Effector memory CD4-positive, alpha-beta T cell (primary cell): ENCODE measurements around the gene CCDC177.
A peak's percentile ranks its signal among the peaks of the same experiment; 100 is the strongest.

ENCODE experiments used
- DNase-seq, 3 donors: peaks; one replicate each; pipeline ENCODE4 v3.0.0-alpha.2; 2020
- H3K27ac ChIP-seq: 2 replicates; pipeline ENCODE4 v1.7.0; 2013; ENCODE audit warnings: mild to moderate bottlenecking, low read length, moderate library complexity; ENCODE audit not compliant: insufficient read depth, poor library complexity, severe bottlenecking
- H3K27me3 ChIP-seq: replicated peaks from 2 replicates; pipeline ENCODE4 v1.7.0; 2013; ENCODE audit warnings: mild to moderate bottlenecking, low read length; ENCODE audit not compliant: insufficient read depth, control insufficient read depth, poor library complexity, severe bottlenecking
- H3K36me3 ChIP-seq: 2 replicates; pipeline ENCODE4 v1.7.0; 2013; ENCODE audit warnings: mild to moderate bottlenecking, low read length, moderate library complexity; ENCODE audit not compliant: control insufficient read depth, insufficient read depth
- H3K4me1 ChIP-seq: 2 replicates; pipeline ENCODE4 v1.7.0; 2013; ENCODE audit warnings: low read length, mild to moderate bottlenecking; ENCODE audit not compliant: control insufficient read depth, insufficient read depth, poor library complexity, severe bottlenecking
- H3K4me3 ChIP-seq: 2 replicates; pipeline ENCODE4 v1.7.0; 2013; ENCODE audit warnings: low read length, low read depth, mild to moderate bottlenecking; ENCODE audit not compliant: insufficient read depth, poor library complexity, severe bottlenecking
- H3K9me3 ChIP-seq: 2 replicates; pipeline ENCODE4 v1.7.0; 2013; ENCODE audit warnings: mild to moderate bottlenecking, low read length, moderate library complexity; ENCODE audit not compliant: control insufficient read depth

CCDC177 gene

GRCh38 chr14:69548566-69548965 lies 26.1 kb downstream of the CCDC177 start:
- Histone ChIP-seq H3K27me3 (peaks cover 12% of the 10 kb centered on the region), H3K4me1 (no peaks in the 10 kb centered on the region), H3K9me3 (no peaks in the 10 kb centered on the region)

GRCh38 chr14:69547701-69548348 lies 26.8 kb downstream of the CCDC177 start:
- Histone ChIP-seq H3K9me3 (no peaks in the 10 kb centered on the region), H3K4me3 (no peak overlapping the region), H3K27ac (no peak overlapping the region), H3K27me3 (peaks cover 12% of the 10 kb centered on the region), H3K4me1 (no peaks in the 10 kb centered on the region), H3K36me3 (no peaks in the 10 kb centered on the region)
- DNase-seq, result no peak

More at GRCh38 chr14:69548566-69548965, 26.1 kb downstream of the CCDC177 start:
- Histone ChIP-seq H3K4me3 (no peak overlapping the region), H3K27ac (no peak overlapping the region), H3K36me3 (no peaks in the 10 kb centered on the region)
- no peak for DNase-seq

- Histone ChIP-seq H3K27me3 (peaks cover 8% of the 10 kb centered on the region), H3K27ac (no peak overlapping the region)
Measured at GRCh38 chr14:69543341-69544115, 31.1 kb downstream of the CCDC177 start.

GRCh38 chr14:69542311-69542710 lies 32.4 kb downstream of the CCDC177 start:
- no peaks in the 10 kb centered on the region for H3K27me3 ChIP-seq
- H3K36me3 ChIP-seq, result no peaks in the 10 kb centered on the region
- no peak for DNase-seq
- no peaks in the 10 kb centered on the region for H3K9me3 ChIP-seq
- H3K4me1 ChIP-seq, result no peaks in the 10 kb centered on the region
- no peak overlapping the region for H3K27ac ChIP-seq
- H3K4me3 ChIP-seq, result no peak overlapping the region

More at GRCh38 chr14:69543341-69544115, 31.1 kb downstream of the CCDC177 start:
- Histone ChIP-seq H3K4me1 (no peaks in the 10 kb centered on the region), H3K36me3 (no peaks in the 10 kb centered on the region), H3K4me3 (no peak overlapping the region), H3K9me3 (no peaks in the 10 kb centered on the region)
- DNase-seq, result peak in 2 of 3 donors; percentile 3 to 5

- DNase-seq, result no peak
- H3K36me3 ChIP-seq, result no peaks in the 10 kb centered on the region
- no peak overlapping the region for H3K27ac ChIP-seq
- no peak overlapping the region for H3K4me3 ChIP-seq
- H3K9me3 ChIP-seq, result no peaks in the 10 kb centered on the region
- no peaks in the 10 kb centered on the region for H3K4me1 ChIP-seq
- H3K27me3 ChIP-seq, result no peaks in the 10 kb centered on the region
Measured at GRCh38 chr14:69540654-69541335, 33.9 kb downstream of the CCDC177 start.

GRCh38 chr14:69539631-69540410 lies 34.9 kb downstream of the CCDC177 start:
- H3K9me3 ChIP-seq, result no peaks in the 10 kb centered on the region
- H3K36me3 ChIP-seq, result no peaks in the 10 kb centered on the region
- no peak overlapping the region for H3K27ac ChIP-seq
- H3K27me3 ChIP-seq, result no peaks in the 10 kb centered on the region
- no peak overlapping the region for H3K4me3 ChIP-seq
- no peaks in the 10 kb centered on the region for H3K4me1 ChIP-seq
- no peak for DNase-seq

GRCh38 chr14:69538766-69539165 lies 35.9 kb downstream of the CCDC177 start:
- H3K4me1 ChIP-seq, result no peaks in the 10 kb centered on the region
- no peaks in the 10 kb centered on the region for H3K36me3 ChIP-seq

GRCh38 chr14:69537900-69538299 lies 36.8 kb downstream of the CCDC177 start:
- Histone ChIP-seq H3K27me3 (no peaks in the 10 kb centered on the region), H3K27ac (no peak overlapping the region), H3K9me3 (no peaks in the 10 kb centered on the region), H3K4me1 (no peaks in the 10 kb centered on the region), H3K36me3 (no peaks in the 10 kb centered on the region), H3K4me3 (no peak overlapping the region)
- no peak for DNase-seq

More at GRCh38 chr14:69538766-69539165, 35.9 kb downstream of the CCDC177 start:
- no peak overlapping the region for H3K4me3 ChIP-seq
- H3K27ac ChIP-seq, result no peak overlapping the region
- no peaks in the 10 kb centered on the region for H3K27me3 ChIP-seq
- H3K9me3 ChIP-seq, result no peaks in the 10 kb centered on the region
- no peak for DNase-seq

- Histone ChIP-seq H3K9me3 (no peaks in the 10 kb centered on the region), H3K27ac (no peak overlapping the region), H3K4me1 (no peaks in the 10 kb centered on the region), H3K36me3 (no peaks in the 10 kb centered on the region), H3K4me3 (no peak overlapping the region), H3K27me3 (no peaks in the 10 kb centered on the region)
- DNase-seq, result no peak
Measured at GRCh38 chr14:69536971-69537370, 37.7 kb downstream of the CCDC177 start.
